ENCODE measurements around the gene RTN4RL2.

Gene RTN4RL2

GRCh38 chr11:57500515-57500914, 40.2 kb downstream of the RTN4RL2 start:
- no peak for DNase-seq (ENCODE audit: low spot score)

GRCh38 chr11:57500926-57501325, 40.6 kb downstream of the RTN4RL2 start:
- no peak for DNase-seq (ENCODE audit: low spot score)

- no peak for DNase-seq (ENCODE audit: low spot score)
Measured at GRCh38 chr11:57501953-57502352, 41.6 kb downstream of the RTN4RL2 start.

- no peak for DNase-seq (ENCODE audit: low spot score)
Measured at GRCh38 chr11:57502376-57502775, 42.0 kb downstream of the RTN4RL2 start.

GRCh38 chr11:57502870-57503269, 42.5 kb downstream of the RTN4RL2 start:
- DNase-seq (ENCODE audit: low spot score), result no peak

- no peak for DNase-seq (ENCODE audit: low spot score)
Measured at GRCh38 chr11:57504511-57504910, 44.2 kb downstream of the RTN4RL2 start.

GRCh38 chr11:57506522-57506921, 46.2 kb downstream of the RTN4RL2 start:
- no peak for DNase-seq (ENCODE audit: low spot score)

- no peak for DNase-seq (ENCODE audit: low spot score)
Measured at GRCh38 chr11:57508341-57509170, 48.2 kb downstream of the RTN4RL2 start.

- DNase-seq (ENCODE audit: low spot score), result no peak
Measured at GRCh38 chr11:57511741-57512430, 51.6 kb downstream of the RTN4RL2 start.

- DNase-seq (ENCODE audit: low spot score), result no peak
Measured at GRCh38 chr11:57512646-57513451, 52.5 kb downstream of the RTN4RL2 start.

GRCh38 chr11:57513452-57513795, 53.1 kb downstream of the RTN4RL2 start:
- no peak for DNase-seq (ENCODE audit: low spot score)

GRCh38 chr11:57513911-57514537, 53.7 kb downstream of the RTN4RL2 start:
- peak; percentile 12 for DNase-seq (ENCODE audit: low spot score)

- peak; percentile 25 for DNase-seq (ENCODE audit: low spot score)
Measured at GRCh38 chr11:57514538-57515331, 54.4 kb downstream of the RTN4RL2 start.

GRCh38 chr11:57515332-57516060, 55.2 kb downstream of the RTN4RL2 start, which contains the start of gene SLC43A1:
Gene SLC43A1 (minus strand): TSS chr11:57515702. CDS start chr11:57514111, 1,591 bp downstream.
- no peak for DNase-seq (ENCODE audit: low spot score)

- DNase-seq (ENCODE audit: low spot score), result no peak
Measured at GRCh38 chr11:57516061-57516443, 55.7 kb downstream of the RTN4RL2 start.

- DNase-seq (ENCODE audit: low spot score), result no peak
Measured at GRCh38 chr11:57521116-57521515, 60.8 kb downstream of the RTN4RL2 start.

GRCh38 chr11:57523419-57523818, 63.1 kb downstream of the RTN4RL2 start:
- no peak for DNase-seq (ENCODE audit: low spot score)
